HG03354 (cell line): ENCODE measurements around the gene AJM1.
"Not testable (repeated sequence)": the region's sequence is repeated elsewhere in the genome, so short reads cannot be mapped to it uniquely, and the experiment has no call there.

ENCODE experiments used
- ATAC-seq: cut with Tn5 transposase; IDR thresholded peaks from one replicate; pipeline ENCODE4 v1.9.1; 2021; ENCODE audit warnings: mild to moderate bottlenecking; ENCODE audit not compliant: unreplicated experiment, poor library complexity, severe bottlenecking

The AJM1 gene

DNA sequence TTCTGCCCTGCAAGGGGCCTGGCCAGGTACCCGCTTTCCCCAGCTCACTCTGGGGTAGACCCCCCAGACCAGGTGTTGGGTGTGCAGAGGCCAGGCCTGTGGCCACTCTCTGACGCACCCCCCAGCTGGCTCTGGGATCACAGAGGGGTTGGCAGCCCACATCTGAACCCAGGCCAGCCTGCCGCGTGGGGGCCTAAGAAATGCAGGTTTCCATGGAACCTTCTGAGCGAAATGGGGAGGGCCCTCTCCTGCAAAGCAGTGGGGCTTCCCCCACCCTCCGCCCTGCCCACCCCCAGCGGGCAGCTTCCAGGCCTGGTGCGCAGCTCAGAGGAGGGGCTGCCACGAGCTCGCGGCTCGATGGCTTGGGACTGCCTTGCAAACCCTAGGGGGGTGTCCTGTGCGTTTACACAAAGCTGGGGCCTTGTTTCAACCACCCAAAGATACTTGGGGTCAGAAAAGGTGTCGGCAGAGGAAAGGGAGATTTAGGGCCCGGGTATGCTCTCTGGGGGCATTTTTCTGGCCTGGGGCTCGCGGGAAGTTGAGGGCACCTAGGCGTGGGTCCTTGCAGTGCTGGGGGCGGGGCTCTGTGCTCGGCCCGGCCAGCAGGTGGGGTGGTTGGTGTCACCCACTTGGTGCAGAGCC, 1.0 kb downstream of the AJM1 start:
- not testable (repeated sequence) for ATAC-seq

DNA sequence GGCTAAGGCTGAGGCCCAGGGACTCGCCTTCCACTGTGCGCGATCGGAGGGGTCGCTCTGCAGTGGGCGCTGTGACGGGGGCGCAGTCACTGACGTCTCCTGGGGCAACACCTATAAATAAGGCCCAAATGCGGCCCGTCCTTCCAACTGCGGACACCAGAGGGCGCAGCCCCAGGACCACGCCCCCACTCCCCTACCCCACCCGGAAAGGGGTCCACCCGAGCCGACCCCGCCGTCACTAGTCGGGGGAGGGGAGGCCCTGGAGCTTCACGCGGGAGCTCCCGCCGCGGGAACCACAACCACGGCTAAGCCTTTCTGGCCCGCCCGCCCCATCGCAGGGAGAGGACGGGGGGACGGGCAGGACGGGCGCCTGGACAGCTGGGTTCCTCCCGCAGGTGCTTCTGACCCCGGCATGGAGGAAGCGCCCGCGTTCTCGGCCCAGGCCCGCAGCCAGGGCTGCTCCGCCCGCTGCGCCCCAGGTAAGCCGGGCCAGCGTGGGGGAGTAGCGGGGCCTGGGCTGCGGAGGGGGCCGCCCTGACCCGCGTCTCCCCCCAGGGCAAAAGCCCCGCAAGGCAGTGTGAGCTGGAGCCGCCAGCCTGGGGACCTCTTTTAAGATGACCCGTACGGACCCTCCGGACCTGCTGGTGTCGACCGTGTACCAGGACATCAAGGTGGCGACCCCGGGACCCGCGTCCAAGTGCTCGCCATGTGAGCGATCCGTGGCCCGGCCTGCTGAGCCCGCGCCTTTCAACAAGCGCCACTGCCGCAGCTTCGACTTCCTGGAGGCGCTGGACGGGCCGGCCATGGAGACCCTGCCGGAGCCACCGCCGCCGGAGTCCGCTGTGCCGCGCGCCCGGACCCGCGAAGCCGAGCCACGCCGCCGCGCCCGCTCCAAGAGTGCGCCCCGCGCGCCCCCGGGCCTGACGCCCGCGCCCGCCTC, 1.8 kb downstream of the AJM1 start:
- not testable (repeated sequence) for ATAC-seq

DNA sequence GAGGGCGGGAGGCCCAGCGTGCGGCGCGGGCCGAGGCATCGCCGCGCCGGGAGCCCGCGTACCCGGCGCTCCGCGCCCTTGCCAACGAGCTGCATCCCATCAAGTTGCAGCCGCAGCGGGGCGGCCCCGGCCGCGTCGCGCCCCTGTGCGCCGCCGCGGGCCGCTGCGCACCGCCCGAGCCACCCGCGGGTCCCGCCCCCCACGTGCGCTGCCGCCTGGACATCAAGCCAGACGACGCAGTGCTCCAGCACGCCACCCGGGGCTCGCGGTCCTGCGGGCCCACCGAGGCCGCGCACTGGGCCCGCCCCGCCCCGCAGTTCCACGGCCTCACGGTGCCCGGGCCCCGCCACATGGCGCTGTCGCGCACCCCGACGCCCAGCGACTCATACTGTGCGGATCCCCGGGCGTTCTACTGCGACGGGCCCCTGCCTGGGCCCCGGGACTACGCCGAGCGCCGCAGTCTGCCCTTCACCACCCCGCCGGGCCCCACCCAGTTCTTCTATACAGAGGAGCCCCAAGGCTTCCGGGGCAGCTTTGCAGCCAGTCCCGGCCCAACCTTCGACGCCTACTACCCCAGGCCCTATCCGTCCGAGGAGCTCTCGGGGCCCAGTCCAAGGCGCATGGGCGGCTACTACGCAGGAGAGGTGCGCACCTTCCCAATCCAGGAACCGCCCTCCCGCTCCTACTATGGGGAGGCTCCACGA, 2.6 kb downstream of the AJM1 start:
- no peak for ATAC-seq

DNA sequence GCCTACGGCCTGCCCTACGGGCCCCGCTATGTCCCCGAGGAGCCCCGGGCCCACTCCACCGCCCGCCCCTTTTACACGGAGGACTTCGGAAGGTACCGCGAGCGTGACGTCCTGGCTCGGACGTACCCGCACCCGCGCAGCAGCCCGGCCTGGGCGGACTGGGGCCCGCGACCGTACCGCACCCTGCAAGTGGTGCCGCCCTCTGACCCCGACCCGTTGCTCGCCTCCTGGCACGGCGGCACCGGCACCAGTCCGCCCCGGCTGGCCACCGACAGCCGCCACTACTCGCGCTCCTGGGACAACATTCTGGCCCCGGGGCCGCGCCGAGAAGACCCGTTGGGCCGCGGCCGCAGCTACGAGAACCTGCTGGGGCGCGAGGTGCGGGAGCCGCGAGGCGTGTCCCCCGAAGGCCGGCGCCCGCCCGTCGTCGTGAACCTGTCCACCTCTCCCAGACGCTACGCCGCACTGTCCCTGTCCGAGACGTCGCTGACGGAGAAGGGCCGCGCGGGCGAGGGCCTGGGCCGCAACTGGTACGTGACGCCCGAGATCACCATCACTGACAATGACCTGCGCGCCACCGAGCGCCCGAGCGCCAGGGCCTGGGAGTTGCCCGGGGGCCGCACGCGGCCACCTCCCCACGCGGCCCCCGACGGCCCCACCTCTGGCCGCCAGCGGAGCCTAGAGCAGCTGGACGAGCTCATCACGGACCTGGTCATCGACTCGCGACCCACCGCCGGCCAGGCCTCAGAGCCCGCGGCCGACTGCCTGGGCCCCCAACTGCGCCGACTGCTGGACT, 3.4 kb downstream of the AJM1 start:
- ATAC-seq = no peak

DNA sequence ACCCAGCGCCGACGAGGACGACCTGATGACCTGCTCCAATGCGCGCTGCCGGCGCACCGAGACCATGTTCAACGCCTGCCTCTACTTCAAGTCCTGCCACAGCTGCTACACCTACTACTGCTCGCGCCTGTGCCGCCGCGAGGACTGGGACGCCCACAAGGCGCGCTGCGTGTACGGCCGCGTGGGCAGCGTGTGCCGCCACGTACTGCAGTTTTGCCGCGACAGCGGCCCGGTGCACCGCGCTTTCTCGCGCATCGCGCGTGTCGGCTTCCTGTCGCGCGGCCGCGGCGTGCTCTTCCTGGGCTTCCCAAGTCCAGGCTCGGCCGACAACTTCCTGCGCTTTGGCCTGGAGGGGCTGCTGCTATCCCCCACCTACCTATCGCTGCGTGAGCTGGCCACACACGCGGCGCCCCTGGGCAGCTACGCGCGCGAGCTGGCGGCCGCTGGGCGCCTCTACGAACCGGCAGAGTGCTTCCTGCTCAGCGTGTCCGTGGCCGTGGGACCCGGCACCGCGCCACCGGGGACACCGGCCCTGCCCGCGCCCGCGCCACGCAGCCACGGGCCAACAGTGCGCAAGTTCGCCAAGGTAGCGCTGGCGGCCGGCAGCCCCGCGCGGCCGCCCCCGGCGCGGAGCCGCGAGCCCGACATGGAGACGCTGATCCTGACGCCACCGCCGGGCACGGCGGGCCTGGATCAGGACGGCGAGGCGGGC, 4.3 kb downstream of the AJM1 start:
- no peak for ATAC-seq

DNA sequence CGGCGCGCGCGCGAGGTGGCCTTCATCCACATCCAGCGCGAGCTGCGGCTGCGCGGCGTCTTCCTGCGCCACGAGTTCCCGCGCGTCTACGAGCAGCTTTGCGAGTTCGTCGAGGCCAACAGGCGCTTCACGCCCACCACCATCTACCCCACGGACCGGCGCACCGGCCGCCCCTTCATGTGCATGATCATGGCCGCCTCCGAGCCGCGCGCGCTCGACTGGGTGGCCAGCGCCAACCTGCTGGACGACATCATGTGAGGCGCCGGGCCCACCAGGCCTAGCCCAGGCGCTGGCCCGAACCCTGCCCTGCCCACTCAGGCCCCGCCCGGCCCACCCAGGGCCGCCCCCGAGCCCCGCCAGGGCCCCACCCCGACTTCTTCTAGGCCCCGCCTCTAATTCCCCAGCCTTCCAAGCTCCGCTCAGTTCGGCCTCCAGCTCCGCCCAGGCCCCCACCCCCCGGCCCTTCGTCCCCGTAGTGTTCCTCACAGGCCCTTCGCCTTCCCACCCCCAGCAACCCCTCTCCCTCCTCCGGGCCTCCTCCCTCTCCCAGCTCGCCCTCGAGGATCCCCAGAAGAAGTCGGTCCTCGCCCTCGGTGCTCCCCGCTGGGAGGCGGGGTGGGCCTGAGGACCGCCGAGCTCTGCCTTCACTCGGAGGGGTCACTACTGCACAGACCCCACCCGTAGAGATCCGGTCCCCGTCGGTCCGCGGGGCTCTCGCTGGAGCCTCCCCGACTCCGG, 5.0 kb downstream of the AJM1 start:
- ATAC-seq = no peak

DNA sequence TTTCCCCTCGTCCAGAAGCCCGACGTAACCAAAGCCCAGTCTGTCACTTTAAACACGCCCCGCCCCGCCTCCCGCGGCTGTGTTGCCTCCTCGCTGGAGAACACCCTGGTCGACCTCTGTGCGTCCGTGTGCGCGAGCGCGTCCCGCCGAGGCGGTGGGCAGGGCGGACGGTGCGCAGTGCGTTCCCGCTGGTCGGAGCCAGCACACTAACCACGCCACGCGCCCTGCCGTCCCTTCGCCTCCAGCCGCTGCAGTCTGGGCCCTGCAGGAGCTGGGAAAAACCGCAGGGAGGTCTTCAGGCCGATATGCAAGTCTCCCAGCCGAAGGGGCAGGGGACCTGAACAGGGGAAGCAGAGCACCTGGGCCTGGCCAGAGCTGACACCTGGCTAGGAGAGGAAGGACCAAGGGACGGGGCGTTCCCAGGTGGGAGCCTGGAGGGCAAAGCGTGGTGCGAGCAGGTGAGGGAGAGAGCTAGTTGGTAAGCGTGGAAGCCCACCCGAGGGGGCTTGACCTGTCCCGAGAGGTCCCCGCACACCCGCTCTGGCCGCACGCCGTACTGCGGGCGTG, 5.6 kb downstream of the AJM1 start:
- ATAC-seq = no peak

DNA sequence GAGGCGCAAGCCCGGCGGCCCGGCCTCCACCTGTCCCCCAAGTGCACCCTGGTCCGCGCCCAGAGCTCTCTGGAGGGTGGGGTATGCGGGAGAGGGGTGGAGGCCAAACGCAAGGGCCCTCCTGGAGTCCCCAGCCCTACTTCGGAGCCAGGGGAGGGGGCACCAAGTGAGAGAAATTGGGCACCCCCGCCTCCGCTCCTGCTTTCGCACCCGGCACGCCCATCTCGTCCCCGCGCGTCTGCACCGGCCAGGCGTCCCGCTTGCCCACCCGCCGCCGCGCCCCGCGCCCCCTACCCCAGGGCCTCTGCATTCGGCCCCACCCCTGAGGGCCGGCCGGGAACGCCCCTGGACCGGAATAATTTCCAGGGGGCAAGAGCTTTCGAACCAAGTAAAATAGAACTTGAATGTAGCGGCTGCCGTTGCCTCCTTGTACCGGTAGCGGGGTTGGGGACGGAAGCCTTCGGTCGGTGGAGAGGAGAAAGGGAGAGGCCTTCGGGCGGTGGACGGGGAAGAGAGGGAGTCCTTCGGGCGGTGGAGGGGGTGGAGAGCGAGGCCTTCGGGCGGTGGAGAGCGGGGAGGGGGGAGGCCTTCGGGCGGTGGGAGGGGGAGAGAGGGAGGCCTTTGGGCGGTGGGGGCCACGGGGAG, 6.2 kb downstream of the AJM1 start:
- ATAC-seq = peak; percentile 1

DNA sequence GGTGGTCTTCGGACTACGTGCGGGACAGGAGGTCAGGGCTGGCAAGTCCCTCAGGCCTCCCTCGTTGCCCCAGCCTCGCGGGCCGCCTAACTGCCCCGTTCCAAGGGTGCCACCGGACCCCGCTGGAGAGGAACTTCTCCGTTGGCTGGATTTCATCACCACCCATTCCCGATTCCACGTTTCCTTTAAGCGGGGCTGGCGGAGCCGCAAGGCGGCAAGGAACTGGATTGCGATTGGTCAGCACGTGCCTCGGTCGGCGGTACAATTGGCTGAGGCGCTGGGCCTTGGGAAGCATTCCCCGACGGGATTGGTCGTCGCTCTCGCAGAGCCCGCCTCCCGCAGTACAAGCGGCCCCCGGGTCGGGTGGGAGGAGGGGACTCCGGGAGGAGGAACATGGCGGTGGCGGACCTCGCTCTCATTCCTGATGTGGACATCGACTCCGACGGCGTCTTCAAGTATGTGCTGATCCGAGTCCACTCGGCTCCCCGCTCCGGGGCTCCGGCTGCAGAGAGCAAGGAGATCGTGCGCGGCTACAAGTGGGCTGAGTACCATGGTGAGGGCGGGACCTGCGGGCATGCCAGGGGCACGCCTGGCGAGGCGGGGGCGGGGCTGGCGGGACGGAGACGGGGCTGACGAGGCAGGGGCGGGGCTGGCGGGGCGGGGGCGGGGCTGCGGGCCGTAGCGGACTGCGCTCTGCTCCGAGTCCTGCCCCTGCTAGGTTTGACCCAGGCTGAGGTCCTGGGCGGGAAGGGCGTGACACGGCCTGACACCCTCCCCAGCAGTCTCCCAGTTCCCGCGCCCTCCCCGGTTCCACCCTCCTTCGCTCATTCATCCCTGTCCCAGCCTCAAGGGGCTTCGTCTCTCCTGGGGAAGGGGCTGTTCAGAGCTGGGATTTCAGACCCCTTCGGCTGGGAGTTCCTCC, 7.0 kb downstream of the AJM1 start, which contains the start of gene PHPT1:
PHPT1 (plus strand) TSS at position 372 of the 922 bp plus-strand sequence; CDS start at position 394, 22 bp downstream.
- ATAC-seq = peak; percentile 88

DNA sequence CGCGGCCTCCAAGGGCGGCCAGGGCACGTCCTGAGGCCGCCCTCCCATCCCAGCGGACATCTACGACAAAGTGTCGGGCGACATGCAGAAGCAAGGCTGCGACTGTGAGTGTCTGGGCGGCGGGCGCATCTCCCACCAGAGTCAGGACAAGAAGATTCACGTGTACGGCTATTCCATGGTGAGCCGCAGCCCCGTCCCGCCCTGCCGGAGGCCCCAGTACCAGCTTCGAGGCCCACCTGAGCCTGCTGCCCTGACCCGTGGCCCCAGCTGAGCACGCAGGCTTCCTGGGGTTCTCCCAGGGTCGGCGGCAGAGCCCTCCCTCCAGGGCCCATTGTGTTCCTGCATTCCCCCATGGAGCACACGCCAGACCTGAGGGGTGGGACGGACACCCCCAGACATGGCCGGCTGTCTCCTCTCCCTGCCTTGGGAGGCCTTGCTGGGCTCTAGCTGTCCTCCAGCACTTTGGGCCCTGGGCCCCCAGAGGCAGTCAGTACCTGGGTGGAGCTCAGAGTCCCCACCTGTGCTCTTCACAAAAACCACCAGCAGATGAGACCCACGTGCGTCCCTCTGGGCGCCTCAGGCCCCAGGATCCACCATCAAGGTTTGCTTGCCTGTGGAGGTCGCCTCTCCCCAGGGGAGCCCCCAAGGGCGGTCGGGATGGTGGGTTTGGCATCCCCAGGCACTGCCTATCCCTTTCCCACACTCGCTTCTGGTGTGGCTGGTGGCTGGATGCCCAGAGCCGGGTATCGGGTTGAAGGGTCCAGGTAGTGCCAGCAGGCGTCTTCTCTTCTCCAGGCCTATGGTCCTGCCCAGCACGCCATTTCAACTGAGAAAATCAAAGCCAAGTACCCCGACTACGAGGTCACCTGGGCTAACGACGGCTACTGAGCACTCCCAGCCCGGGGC, 7.9 kb downstream of the AJM1 start:
- ATAC-seq = no peak

DNA sequence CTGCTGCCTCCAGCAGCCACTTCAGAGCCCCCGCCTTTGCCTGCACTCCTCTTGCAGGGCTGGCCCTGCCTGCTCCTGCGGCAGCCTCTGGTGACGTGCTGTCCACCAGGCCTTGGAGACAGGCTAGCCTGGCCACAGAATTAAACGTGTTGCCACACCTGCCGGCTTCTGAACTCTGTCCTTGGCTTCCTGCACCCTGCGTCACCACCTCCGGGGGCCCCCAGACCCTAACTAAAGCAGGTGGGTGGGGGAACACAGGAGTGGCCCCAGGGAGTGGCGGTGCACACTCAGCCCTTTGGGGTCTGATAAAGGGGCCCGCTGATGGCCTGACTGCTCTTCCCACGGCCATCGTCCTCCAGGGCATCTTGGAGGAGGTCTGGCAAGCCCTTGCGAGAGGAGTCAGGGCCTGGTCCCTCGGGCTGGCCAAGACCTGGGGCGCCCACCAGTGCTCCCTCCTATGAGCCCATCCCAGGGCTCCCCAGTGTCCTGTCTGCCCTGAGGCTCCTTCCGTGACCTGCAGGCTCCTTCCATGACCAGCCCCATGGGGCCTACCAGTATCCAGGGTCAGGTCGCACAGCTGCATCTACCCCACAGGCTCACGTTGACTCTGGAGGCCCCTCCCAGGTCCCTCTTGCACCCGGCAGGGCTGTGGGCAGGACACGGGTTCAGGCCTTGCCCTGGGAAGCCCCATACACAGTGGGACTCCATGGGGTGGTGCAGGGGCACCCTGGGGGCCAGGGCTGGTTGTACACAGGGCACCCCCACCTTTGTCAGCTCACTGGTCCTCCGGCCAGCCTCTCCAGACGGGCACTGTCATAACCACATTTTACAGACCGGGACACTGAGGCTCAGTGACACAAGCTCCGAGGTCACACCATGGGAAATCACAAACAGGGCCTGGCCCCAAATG, 8.8 kb downstream of the AJM1 start:
- ATAC-seq = no peak

DNA sequence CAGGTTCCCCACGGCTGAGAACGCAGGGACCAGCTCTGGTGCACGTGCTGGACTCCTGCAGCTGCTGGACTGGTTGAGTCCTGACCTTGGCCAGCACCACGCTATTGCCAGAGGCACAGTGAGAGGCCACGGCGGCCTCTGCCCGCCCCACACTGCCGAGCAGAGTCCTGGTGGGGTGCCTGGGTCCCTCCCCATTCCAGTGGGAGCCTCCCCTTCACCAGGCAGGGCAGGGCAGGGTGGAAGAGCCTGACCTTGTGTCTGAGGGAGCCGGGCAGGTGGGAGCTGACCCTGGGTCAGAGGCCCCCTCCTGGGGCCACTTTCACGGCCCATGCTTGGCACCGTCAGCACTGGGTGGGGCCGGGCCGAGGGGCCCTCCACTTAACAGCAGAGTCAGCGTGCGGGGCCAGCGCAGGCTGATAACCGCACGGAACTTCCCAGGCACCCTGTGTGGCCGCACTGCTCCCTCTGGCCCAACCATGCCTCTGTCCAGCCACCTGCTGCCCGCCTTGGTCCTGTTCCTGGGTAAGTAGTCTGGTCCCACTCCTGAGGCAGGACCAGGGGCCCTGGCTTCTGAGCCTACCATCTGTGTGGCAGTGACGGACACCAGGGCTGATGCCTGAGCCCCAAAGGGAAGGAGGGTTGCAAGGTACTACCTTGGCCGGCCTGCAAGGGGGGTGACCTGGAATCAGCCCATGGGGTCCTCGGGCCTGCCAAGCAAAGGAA, 9.8 kb downstream of the AJM1 start, which contains the start of gene MAMDC4:
MAMDC4 (plus strand) TSS at position 406 of the 723 bp plus-strand sequence; CDS start at position 477, 71 bp downstream.
- ATAC-seq = no peak

DNA sequence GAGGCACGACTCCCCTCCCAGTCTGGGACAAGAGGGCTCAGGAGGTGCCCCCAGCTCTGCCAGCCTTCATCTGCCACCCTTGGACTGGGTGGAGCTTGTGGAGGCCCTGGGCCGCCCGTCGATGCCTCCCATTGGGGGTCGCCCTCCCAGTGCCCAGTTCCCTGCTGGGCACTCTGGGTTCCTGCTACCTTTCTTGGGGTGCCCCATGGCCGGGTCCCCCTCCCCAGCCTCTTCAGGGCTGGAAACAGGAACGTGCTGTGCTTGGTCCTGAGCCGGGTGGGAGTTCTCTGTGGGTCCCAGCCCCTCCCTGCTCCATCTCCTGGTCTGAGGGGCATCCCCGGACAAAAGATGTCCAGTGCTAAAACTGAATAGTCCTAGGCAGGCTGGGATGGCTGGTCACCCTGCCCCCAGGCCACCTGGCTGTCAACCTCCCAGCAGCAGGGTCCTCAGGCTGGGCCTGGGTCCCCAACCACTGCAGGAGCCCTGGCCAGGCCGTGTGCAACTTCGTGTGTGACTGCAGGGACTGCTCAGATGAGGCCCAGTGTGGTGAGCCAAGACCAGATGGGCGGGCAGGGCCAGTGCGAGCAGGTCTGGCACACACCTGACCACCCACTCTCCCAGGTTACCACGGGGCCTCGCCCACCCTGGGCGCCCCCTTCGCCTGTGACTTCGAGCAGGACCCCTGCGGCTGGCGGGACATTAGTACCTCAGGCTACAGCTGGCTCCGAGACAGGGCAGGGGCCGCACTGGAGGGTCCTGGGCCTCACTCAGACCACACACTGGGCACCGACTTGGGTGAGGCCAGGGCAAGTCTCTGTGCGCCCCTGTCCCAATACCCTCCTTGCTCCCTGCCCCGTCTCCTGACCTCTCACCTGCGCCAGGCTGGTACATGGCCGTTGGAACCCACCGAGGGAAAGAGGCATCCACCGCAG, 10.7 kb downstream of the AJM1 start:
- ATAC-seq = no peak
